Measurements from ENCODE around the gene NINJ1.

DNA sequence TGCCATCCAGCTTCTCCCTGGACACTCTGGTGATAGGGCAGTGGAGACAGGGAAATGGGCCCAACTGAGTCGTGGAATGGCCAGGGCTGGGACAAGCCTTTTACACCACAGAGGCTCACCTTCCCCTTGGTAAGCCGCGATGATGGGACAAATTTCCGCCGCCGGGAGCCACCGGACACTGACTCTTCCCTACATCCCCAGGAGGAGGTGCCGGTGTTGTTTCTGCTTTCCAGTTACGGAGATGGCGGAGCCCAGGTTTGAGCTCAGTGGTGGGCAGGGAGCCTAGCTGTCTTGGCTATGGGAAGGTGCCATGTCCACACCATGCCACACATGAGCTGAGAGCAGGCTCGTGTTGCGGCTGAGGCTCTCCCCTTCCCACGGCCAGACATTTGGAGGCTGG, 30.0 kb upstream of the NINJ1 start:
- TF ChIP-seq GATA3 (IDR thresholded peaks at IDR 0.05; ENCODE audit: low read depth, low read length) (no peak), GATA2 (IDR thresholded peaks at IDR 0.05; ENCODE audit: low read depth, low read length) (no peak)
